Neural cell (in vitro differentiated cells): ENCODE data around the gene CXCL1. TPM values are rescaled to one million over a fixed set of nuclear protein-coding genes. Genes with fewer than 3 reads are reported as not detected.

Experiments used
- H2AFZ ChIP-seq: fragments of 200-600, 300-800 bp; sonication (generic), shearing (Covaris generic); 2 replicates; pipeline ENCODE4 v1.6.0; 2014; ENCODE audit warnings: low read depth, mild to moderate bottlenecking, antibody characterized with exemption, low read length, moderate library complexity
- H3F3A ChIP-seq: fragments of 200-600 bp; shearing (Covaris generic); 2 replicates; pipeline ENCODE4 v1.6.1; 2016; ENCODE audit warnings: mild to moderate bottlenecking, moderate library complexity, mixed read lengths, antibody characterized with exemption, low read length; ENCODE audit not compliant: insufficient read depth, poor library complexity, severe bottlenecking
- H3K27ac ChIP-seq: fragments of 200-600, 300-800 bp; sonication (generic), shearing (Covaris generic); 2 replicates; pipeline ENCODE4 v1.5.1; 2014; ENCODE audit warnings: mild to moderate bottlenecking, low read length, moderate library complexity
- H3K27me3 ChIP-seq: fragments of 300-800, 200-600 bp; sonication (generic), shearing (Covaris generic); 2 replicates; pipeline ENCODE4 v1.6.0; 2014; ENCODE audit warnings: mild to moderate bottlenecking, low read depth, low read length, moderate library complexity; ENCODE audit not compliant: insufficient read depth
- H3K36me3 ChIP-seq: fragments of 300-800, 200-600 bp; sonication (generic), shearing (Covaris generic); 2 replicates; pipeline ENCODE4 v1.5.1; 2014; ENCODE audit warnings: mild to moderate bottlenecking, antibody characterized with exemption, low read length, moderate library complexity; ENCODE audit not compliant: insufficient read depth
- H3K4me2 ChIP-seq: fragments of 300-800, 200-600 bp; sonication (generic), shearing (Covaris generic); 2 replicates; pipeline ENCODE4 v1.6.0; 2014; ENCODE audit warnings: mild to moderate bottlenecking, low read length
- H3K4me3 ChIP-seq: fragments of 300-800, 200-600 bp; sonication (generic), shearing (Covaris generic); 2 replicates; pipeline ENCODE4 v1.5.1; 2014; ENCODE audit warnings: mild to moderate bottlenecking, low read length, moderate library complexity
- H3K79me2 ChIP-seq: fragments of 200-600 bp; shearing (Covaris generic); replicated peaks from 2 replicates; pipeline ENCODE4 v1.6.0; 2014; ENCODE audit warnings: mild to moderate bottlenecking, low read length, moderate library complexity; ENCODE audit not compliant: insufficient read depth
- H3K9ac ChIP-seq: fragments of 300-800, 200-600 bp; sonication (generic), shearing (Covaris generic); 2 replicates; pipeline ENCODE4 v1.6.1; 2016; ENCODE audit warnings: mild to moderate bottlenecking, low read length, mixed read lengths
- H3K9me2 ChIP-seq: fragments of 200-600 bp; shearing (Covaris generic); 2 replicates; pipeline ENCODE4 v1.6.1; 2016; ENCODE audit warnings: mild to moderate bottlenecking, low read length, mixed read lengths; ENCODE audit not compliant: insufficient read depth
- H3K9me3 ChIP-seq: fragments of 200-600, 300-800 bp; sonication (generic), shearing (Covaris generic); 2 replicates; pipeline ENCODE4 v1.6.1; 2016; ENCODE audit warnings: mild to moderate bottlenecking, mixed run types, low read length, moderate library complexity, mixed read lengths
- H4K20me1 ChIP-seq: fragments of 200-600 bp; shearing (Covaris generic); 2 replicates; pipeline ENCODE4 v1.6.1; 2016; ENCODE audit warnings: mild to moderate bottlenecking, mixed run types; ENCODE audit not compliant: insufficient read depth
- CTCF ChIP-seq: fragments of 450-650 bp; IDR thresholded peaks from 2 replicates; pipeline ENCODE4 v1.5.1; 2014; ENCODE audit warnings: antibody characterized with exemption, mild to moderate bottlenecking, moderate library complexity; ENCODE audit not compliant: poor library complexity, severe bottlenecking
- EP300 ChIP-seq: fragments of 450-650 bp; conservative IDR thresholded peaks from 2 replicates; pipeline ENCODE4 v1.6.1; 2014; ENCODE audit warnings: antibody characterized with exemption, mild to moderate bottlenecking, moderate library complexity; ENCODE audit not compliant: poor library complexity, severe bottlenecking
- EZH2 ChIP-seq: fragments of 200-600, 300-800 bp; shearing (Covaris generic), sonication (generic); IDR thresholded peaks from 2 replicates; pipeline ENCODE4 v1.6.1; 2014; ENCODE audit warnings: antibody characterized with exemption, low read length, borderline replicate concordance, mild to moderate bottlenecking; ENCODE audit not compliant: insufficient read depth, poor library complexity, severe bottlenecking
- MXI1 ChIP-seq: fragments of 450-650 bp; conservative IDR thresholded peaks from 2 replicates; pipeline ENCODE4 v1.6.1; 2014; ENCODE audit warnings: antibody characterized with exemption, mild to moderate bottlenecking; ENCODE audit not compliant: poor library complexity, severe bottlenecking
- POLR2AphosphoS5 ChIP-seq: IDR thresholded peaks from 2 replicates; pipeline ENCODE4 v1.6.1; 2012
- RAD21 ChIP-seq: fragments of 450-650 bp; conservative IDR thresholded peaks from 2 replicates; pipeline ENCODE4 v1.6.1; 2014; ENCODE audit warnings: antibody characterized with exemption, mild to moderate bottlenecking, moderate library complexity
- REST ChIP-seq: IDR thresholded peaks from 2 replicates; pipeline ENCODE4 v1.6.1; 2012; ENCODE audit warnings: borderline replicate concordance
- SMC3 ChIP-seq: fragments of 450-650 bp; conservative IDR thresholded peaks from 2 replicates; pipeline ENCODE4 v1.6.1; 2014; ENCODE audit warnings: antibody characterized with exemption, mild to moderate bottlenecking, moderate library complexity; ENCODE audit not compliant: poor library complexity
- TAF1 ChIP-seq: IDR thresholded peaks from 2 replicates; pipeline ENCODE4 v1.6.1; 2012; ENCODE audit warnings: low read depth
- polyA plus RNA-seq: library from polyadenylated mRNA; depleted of rRNA; stranded (reverse); fragments of >200 nt; gene quantifications from 2 replicates; pipeline ENCODE4 v1.2.3, GENCODE V29; 2014

The CXCL1 gene
- polyA plus RNA-seq, 1 donor from 2014 or later = not detected

GRCh38 chr4:73856518-73856917, 12.7 kb upstream of the CXCL1 start:
- Histone ChIP-seq H3F3A (no peaks in the 10 kb centered on the region), H4K20me1 (no peaks in the 10 kb centered on the region), H3K27ac (no peak overlapping the region), H3K79me2 (no peaks in the 10 kb centered on the region), H2AFZ (no peak overlapping the region), H3K9ac (no peak overlapping the region), H3K27me3 (no peaks in the 10 kb centered on the region), H3K36me3 (no peaks in the 10 kb centered on the region), H3K9me2 (no peaks in the 10 kb centered on the region), H3K9me3 (no peaks in the 10 kb centered on the region), H3K4me3 (no peak overlapping the region), H3K4me2 (no peak overlapping the region)
- TF ChIP-seq REST (no peak), POLR2AphosphoS5 (no peak), TAF1 (no peak), MXI1 (no peak), RAD21 (no peak), EP300 (no peak), SMC3 (no peak), CTCF (no peak), EZH2 (no peak)

- no peak overlapping the region for H2AFZ ChIP-seq
- no peak for TF ChIP-seq TAF1
- TF ChIP-seq EZH2 = no peak
- no peak for TF ChIP-seq RAD21
- TF ChIP-seq SMC3 = no peak
- TF ChIP-seq POLR2AphosphoS5 = no peak
- no peak for TF ChIP-seq REST
- no peak for TF ChIP-seq CTCF
- no peak for TF ChIP-seq MXI1
- TF ChIP-seq EP300 = no peak
Observed at GRCh38 chr4:73859614-73860088, 9.5 kb upstream of the CXCL1 start.

More at GRCh38 chr4:73859614-73860088, 9.5 kb upstream of the CXCL1 start:
- H3K79me2 ChIP-seq = no peaks in the 10 kb centered on the region
- H3K36me3 ChIP-seq = no peaks in the 10 kb centered on the region
- H3K9ac ChIP-seq = no peak overlapping the region
- H4K20me1 ChIP-seq = no peaks in the 10 kb centered on the region
- no peaks in the 10 kb centered on the region for H3K9me2 ChIP-seq
- no peak overlapping the region for H3K27ac ChIP-seq
- no peaks in the 10 kb centered on the region for H3F3A ChIP-seq
- no peak overlapping the region for H3K4me3 ChIP-seq
- no peaks in the 10 kb centered on the region for H3K9me3 ChIP-seq
- no peaks in the 10 kb centered on the region for H3K27me3 ChIP-seq
- no peak overlapping the region for H3K4me2 ChIP-seq
